Cardiac muscle cell (in vitro differentiated cells and primary cell): Measurements from ENCODE around the gene PTTG1IP2. TPM values are rescaled to one million over a fixed set of nuclear protein-coding genes. Genes with fewer than 3 reads are reported as not detected.

ENCODE experiments used
- DNase-seq, 2 donors: peaks; one replicate each; pipeline versions ENCODE4 v3.0.0 to v3.0.0-alpha.2; 2010 to 2017; ENCODE audit warnings: low read depth in 1 of 2, low spot score in 1 of 2
- H3K27ac ChIP-seq: fragments of 200-600 bp; sonication (generic); 2 replicates; pipeline ENCODE4 v1.5.1; 2016
- H3K27me3 ChIP-seq: fragments of 200-600 bp; sonication (generic); 2 replicates; pipeline ENCODE4 v1.6.0; 2016; ENCODE audit warnings: control low read depth
- H3K36me3 ChIP-seq: fragments of 200-600 bp; sonication (generic); 2 replicates; pipeline ENCODE4 v1.5.1; 2016; ENCODE audit warnings: control low read depth
- H3K4me1 ChIP-seq: fragments of 200-600 bp; sonication (generic); 2 replicates; pipeline ENCODE4 v1.8.1; 2017; ENCODE audit warnings: low read depth, mild to moderate bottlenecking, mixed run types
- H3K4me3 ChIP-seq: fragments of 200-600 bp; sonication (generic); 2 replicates; pipeline ENCODE4 v1.5.1; 2016; ENCODE audit warnings: mild to moderate bottlenecking
- H3K9me3 ChIP-seq: fragments of 200-600 bp; sonication (generic); 2 replicates; pipeline ENCODE4 v1.5.1; 2017; ENCODE audit warnings: low read depth, mild to moderate bottlenecking, control low read depth
- polyA plus RNA-seq: library from polyadenylated mRNA; unstranded; fragments of >200 nt; fragmentation: Nextera tagmentation; extraction: Ambion mirVana; gene quantifications from 2 replicates; pipeline ENCODE4 v1.2.1, GENCODE V29; 2016
- total RNA-seq: library from RNA; depleted of rRNA; stranded (reverse); fragments of >200 nt; gene quantifications from 2 replicates; pipeline ENCODE4 v1.2.3, GENCODE V29; 2016
- TF ChIP-seq, protein P1 (sequence below): IDR thresholded peaks from 2 replicates; pipeline ENCODE4 v1.5.1; 2012; ENCODE audit warnings: low read depth, mild to moderate bottlenecking, low read length

The PTTG1IP2 gene
- total and polyA plus RNA-seq, 2 experiments from 2014 or later: not detected

- H3K27ac ChIP-seq: no peak overlapping the region
- H3K4me3 ChIP-seq: no peak overlapping the region
- no peaks in the 10 kb centered on the region for H3K36me3 ChIP-seq
- DNase-seq: no peak
- TF ChIP-seq, protein P1, sequence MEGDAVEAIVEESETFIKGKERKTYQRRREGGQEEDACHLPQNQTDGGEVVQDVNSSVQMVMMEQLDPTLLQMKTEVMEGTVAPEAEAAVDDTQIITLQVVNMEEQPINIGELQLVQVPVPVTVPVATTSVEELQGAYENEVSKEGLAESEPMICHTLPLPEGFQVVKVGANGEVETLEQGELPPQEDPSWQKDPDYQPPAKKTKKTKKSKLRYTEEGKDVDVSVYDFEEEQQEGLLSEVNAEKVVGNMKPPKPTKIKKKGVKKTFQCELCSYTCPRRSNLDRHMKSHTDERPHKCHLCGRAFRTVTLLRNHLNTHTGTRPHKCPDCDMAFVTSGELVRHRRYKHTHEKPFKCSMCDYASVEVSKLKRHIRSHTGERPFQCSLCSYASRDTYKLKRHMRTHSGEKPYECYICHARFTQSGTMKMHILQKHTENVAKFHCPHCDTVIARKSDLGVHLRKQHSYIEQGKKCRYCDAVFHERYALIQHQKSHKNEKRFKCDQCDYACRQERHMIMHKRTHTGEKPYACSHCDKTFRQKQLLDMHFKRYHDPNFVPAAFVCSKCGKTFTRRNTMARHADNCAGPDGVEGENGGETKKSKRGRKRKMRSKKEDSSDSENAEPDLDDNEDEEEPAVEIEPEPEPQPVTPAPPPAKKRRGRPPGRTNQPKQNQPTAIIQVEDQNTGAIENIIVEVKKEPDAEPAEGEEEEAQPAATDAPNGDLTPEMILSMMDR: no peak
- H3K27me3 ChIP-seq: no peaks in the 10 kb centered on the region
- no peaks in the 10 kb centered on the region for H3K4me1 ChIP-seq
- no peaks in the 10 kb centered on the region for H3K9me3 ChIP-seq
Observed at GRCh38 chr7:90495241-90495640, 25.8 kb downstream of the PTTG1IP2 start.

- DNase-seq: no peak
- H3K9me3 ChIP-seq: no peaks in the 10 kb centered on the region
- no peaks in the 10 kb centered on the region for H3K27me3 ChIP-seq
- no peak overlapping the region for H3K4me3 ChIP-seq
- no peak overlapping the region for H3K27ac ChIP-seq
- no peaks in the 10 kb centered on the region for H3K4me1 ChIP-seq
- H3K36me3 ChIP-seq: no peaks in the 10 kb centered on the region
- TF ChIP-seq, protein P1: no peak
Observed at GRCh38 chr7:90502539-90502938, 33.1 kb downstream of the PTTG1IP2 start.

- H3K4me3 ChIP-seq: no peak overlapping the region
- H3K27ac ChIP-seq: no peak overlapping the region
- TF ChIP-seq, protein P1: no peak
Observed at GRCh38 chr7:90503367-90503766, 33.9 kb downstream of the PTTG1IP2 start.

GRCh38 chr7:90507692-90508091, 38.3 kb downstream of the PTTG1IP2 start:
- Histone ChIP-seq H3K27ac (no peak overlapping the region), H3K9me3 (no peaks in the 10 kb centered on the region), H3K4me3 (no peak overlapping the region), H3K36me3 (no peaks in the 10 kb centered on the region), H3K4me1 (no peaks in the 10 kb centered on the region), H3K27me3 (no peaks in the 10 kb centered on the region)
- TF ChIP-seq, protein P1: no peak
- no peak for DNase-seq

More at GRCh38 chr7:90503367-90503766, 33.9 kb downstream of the PTTG1IP2 start:
- DNase-seq: no peak
- Histone ChIP-seq H3K36me3 (no peaks in the 10 kb centered on the region), H3K27me3 (no peaks in the 10 kb centered on the region), H3K9me3 (no peaks in the 10 kb centered on the region), H3K4me1 (no peaks in the 10 kb centered on the region)

DNA sequence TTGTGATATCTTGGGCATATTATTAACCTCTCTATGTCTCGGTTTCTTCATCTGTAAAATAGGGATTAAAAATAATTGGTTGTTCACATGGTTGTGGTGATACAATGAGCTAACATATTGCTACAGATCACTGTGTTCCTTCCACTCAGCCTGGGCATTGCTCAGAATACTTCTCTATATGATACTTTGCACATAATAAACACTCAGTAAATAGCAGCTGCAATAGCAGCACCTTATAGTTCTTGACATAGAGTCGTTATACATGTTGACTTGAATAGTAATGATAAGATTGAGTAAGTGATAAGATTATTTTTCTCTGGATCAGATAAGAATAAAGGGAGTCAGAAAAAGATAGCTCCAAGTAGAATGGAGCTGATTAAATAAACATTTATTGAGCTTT, 42.3 kb downstream of the PTTG1IP2 start:
- TF ChIP-seq, protein P1: no peak
- no peak for DNase-seq
- Histone ChIP-seq H3K27me3 (no peaks in the 10 kb centered on the region), H3K4me1 (no peaks in the 10 kb centered on the region), H3K36me3 (no peaks in the 10 kb centered on the region), H3K4me3 (no peak overlapping the region), H3K27ac (no peak overlapping the region), H3K9me3 (no peaks in the 10 kb centered on the region)

GRCh38 chr7:90512821-90513254, 43.4 kb downstream of the PTTG1IP2 start:
- Histone ChIP-seq H3K9me3 (no peaks in the 10 kb centered on the region), H3K4me1 (no peaks in the 10 kb centered on the region), H3K4me3 (no peak overlapping the region), H3K36me3 (no peaks in the 10 kb centered on the region), H3K27me3 (no peaks in the 10 kb centered on the region), H3K27ac (no peak overlapping the region)
- DNase-seq: no peak
- TF ChIP-seq, protein P1: no peak
